WERI-Rb-1 (cell line): ENCODE measurements around the gene CLIC3.

Experiments
- DNase-seq: peaks from one replicate; pipeline ENCODE4 v3.0.0-alpha.2; 2020
- H3K27ac ChIP-seq: fragments of 250-450 bp; sonication (Bioruptor Pico); 2 replicates; pipeline ENCODE4 v1.5.1; 2020; ENCODE audit warnings: mild to moderate bottlenecking, moderate library complexity
- H3K27me3 ChIP-seq: fragments of 250-450 bp; sonication (Bioruptor Pico); 2 replicates; pipeline ENCODE4 v1.5.1; 2021; ENCODE audit warnings: mild to moderate bottlenecking, low read depth, moderate library complexity; ENCODE audit not compliant: insufficient read depth, severe bottlenecking
- H3K36me3 ChIP-seq: fragments of 250-450 bp; sonication (Bioruptor Pico); 2 replicates; pipeline ENCODE4 v1.5.1; 2020; ENCODE audit warnings: mild to moderate bottlenecking, moderate library complexity
- H3K4me3 ChIP-seq: 2 replicates; pipeline ENCODE4 v1.5.1; 2011; ENCODE audit warnings: low read depth, mild to moderate bottlenecking, control low read depth, low read length
- H3K9me3 ChIP-seq: fragments of 250-450 bp; sonication (Bioruptor Pico); 2 replicates; pipeline ENCODE4 v1.5.1; 2021; ENCODE audit warnings: mild to moderate bottlenecking, moderate library complexity; ENCODE audit not compliant: severe bottlenecking
- TF ChIP-seq, protein P1 (sequence below): IDR thresholded peaks from 2 replicates; pipeline ENCODE4 v1.5.1; 2011; ENCODE audit warnings: low read depth, mild to moderate bottlenecking, control low read depth, inconsistent platforms, low read length

Gene CLIC3

DNA sequence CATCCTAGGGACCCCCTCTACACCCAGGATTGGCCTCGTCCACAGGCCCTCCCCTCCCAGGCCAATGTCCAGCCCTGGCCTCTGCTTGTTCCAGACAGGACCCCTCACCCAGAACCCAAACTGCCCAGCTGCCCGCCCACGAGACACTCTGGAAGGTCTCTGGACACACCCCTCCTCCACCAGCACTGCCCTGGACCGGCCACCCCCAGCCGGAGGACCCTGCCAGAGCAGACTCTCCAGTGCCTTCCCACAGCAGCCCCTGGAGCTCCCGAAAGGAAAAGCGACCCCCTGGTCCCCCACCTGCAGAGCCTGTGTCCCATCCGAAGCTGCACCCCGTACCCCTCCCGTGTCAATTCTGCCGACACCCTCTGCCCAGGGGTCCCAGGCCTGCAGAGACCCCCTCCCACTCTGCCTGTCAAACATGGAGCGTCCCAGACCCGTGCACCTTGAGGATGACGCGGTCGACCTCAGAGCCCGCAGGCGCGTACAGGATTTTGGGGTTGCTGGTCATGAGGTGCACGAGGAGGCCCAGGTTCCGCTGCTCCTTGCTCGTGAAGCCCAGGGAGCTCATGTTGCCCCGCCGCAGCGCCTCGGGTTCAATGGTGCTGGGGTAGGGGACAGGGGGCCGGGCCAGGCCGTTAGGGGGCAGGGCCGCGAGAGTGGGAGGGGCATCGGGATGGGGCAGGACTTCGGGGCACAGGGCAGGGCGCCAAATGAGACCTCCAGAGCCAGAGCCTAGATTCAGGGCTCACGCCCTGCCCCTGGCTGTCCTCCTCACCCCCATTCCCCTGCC, 23.7 kb upstream of the CLIC3 start:
- H3K4me3 ChIP-seq: no peak overlapping the region
- TF ChIP-seq, protein P1, sequence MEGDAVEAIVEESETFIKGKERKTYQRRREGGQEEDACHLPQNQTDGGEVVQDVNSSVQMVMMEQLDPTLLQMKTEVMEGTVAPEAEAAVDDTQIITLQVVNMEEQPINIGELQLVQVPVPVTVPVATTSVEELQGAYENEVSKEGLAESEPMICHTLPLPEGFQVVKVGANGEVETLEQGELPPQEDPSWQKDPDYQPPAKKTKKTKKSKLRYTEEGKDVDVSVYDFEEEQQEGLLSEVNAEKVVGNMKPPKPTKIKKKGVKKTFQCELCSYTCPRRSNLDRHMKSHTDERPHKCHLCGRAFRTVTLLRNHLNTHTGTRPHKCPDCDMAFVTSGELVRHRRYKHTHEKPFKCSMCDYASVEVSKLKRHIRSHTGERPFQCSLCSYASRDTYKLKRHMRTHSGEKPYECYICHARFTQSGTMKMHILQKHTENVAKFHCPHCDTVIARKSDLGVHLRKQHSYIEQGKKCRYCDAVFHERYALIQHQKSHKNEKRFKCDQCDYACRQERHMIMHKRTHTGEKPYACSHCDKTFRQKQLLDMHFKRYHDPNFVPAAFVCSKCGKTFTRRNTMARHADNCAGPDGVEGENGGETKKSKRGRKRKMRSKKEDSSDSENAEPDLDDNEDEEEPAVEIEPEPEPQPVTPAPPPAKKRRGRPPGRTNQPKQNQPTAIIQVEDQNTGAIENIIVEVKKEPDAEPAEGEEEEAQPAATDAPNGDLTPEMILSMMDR: no peak
- H3K9me3 ChIP-seq: no peaks in the 10 kb centered on the region
- no peaks in the 10 kb centered on the region for H3K27me3 ChIP-seq
- no peak overlapping the region for H3K27ac ChIP-seq
- DNase-seq: no peak
- peaks cover 24% of the 10 kb centered on the region for H3K36me3 ChIP-seq

DNA sequence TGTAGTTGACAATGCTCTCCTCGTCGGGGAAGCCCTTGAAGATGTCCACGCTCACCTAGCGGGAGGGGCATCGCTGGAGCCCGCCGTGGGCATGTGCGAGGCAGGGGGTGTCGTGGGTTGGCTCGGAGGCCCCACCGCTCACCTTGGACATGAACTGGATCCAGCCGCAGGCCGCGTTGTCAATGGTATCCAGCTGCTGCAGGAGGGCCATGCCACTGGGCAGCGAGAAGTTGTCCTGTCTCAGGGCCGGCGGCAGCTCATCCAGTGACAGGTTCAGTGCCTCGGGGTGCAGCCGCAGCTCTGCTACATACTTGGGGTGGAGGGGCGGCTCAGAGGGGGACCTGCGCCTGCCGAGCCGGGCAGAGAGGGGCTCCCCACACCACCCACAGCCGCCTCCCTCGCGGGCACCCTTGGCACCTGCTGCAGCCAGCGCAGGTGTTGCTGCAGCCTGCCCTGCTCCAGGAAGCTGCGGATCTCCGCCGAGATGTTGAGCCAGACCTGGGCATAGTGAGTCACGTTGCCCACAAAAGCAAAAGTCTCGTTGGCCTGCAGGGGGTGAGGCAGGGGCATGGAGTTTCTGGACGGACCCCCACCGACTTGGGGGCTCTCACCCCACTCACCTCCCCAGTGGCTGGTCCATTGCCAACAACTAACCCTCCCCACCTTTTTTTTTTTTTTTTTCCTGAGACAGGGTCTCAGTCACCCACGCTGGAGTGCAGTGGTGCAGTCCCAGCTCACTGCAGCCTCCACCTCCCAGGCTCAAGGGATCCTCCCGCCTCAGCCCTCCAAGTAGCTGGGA, 22.6 kb upstream of the CLIC3 start:
- Histone ChIP-seq H3K4me3 (no peak overlapping the region), H3K36me3 (peaks cover 29% of the 10 kb centered on the region), H3K9me3 (no peaks in the 10 kb centered on the region), H3K27ac (no peak overlapping the region), H3K27me3 (no peaks in the 10 kb centered on the region)
- no peak for DNase-seq
- TF ChIP-seq, protein P1: no peak

DNA sequence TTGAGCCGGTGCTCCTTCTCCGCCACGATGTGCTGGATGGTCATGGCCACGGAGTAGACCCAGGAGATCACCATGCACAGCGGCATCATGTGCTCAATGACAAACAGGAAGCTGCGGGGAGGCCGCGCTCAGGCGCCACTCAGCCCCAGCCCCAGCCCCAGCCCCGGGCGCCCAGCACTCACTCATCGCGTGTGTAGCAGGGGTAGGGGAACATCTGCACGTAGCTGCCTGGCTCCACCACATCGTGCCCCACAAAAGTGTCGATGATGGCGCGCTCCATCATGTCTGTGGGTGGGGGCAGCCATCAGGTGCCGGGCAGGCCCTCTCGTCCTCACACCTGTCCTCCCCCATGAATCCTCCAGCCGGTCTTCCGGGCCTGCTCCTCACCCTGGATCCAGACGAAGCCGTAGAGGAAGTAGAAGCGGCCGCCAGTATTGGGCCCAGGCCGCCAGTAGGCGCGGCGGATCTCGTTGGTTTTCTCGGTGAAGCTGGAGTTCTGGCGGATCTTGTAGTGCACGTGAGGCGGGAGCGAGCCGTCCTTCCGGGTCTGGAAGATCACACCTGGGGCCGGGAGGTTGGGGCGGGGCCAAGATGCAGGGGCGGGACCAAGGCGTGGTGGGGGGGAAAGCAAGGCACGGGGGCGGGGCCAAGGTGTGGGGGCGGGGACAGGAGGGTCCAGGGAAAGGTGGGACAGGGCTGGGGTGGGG, 21.6 kb upstream of the CLIC3 start:
- Histone ChIP-seq H3K4me3 (no peak overlapping the region), H3K27ac (no peak overlapping the region), H3K9me3 (no peaks in the 10 kb centered on the region), H3K36me3 (peaks cover 29% of the 10 kb centered on the region), H3K27me3 (no peaks in the 10 kb centered on the region)
- DNase-seq: no peak
- TF ChIP-seq, protein P1: no peak

DNA sequence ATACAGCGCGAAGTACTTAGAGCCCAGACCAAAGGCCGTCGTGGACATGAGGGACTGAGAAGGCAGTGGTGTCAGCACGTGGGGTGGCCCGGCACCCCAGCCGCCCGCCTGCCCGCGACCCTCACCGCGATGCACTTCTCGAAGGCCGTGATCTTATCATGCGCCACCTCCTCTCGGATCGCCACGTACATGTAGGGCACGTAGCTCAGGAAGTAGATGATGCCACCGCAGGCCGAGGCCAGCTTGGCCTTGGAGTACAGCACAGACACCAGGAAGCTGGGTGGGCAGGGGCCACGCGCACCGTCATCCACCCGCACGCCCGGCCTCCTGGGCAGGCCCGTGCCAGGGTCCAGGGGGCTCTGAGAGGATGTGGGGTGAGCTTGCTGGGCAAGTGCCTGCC, 20.7 kb upstream of the CLIC3 start:
- no peak for DNase-seq
- H3K9me3 ChIP-seq: no peaks in the 10 kb centered on the region
- TF ChIP-seq, protein P1: no peak

DNA sequence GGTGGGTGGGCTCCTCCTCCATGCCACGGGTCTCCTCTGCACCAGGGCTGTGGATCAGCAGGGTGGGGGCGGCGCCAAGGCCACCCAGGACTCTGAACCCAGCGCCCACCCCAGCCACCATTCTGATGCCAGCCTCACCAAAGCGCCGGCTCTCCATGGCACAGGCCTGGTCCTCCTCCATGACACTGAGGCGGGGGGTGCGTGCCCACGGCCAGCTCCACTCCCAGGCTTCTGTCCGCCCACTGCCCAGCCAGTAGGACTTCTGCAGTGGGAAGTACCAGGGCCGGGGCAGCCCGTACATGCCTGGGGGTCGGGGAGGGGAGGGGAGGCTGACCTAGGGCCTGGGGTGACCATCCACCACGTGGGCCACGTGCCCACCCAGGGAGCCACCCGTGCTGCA, 20.1 kb upstream of the CLIC3 start:
- Histone ChIP-seq H3K27me3 (no peaks in the 10 kb centered on the region), H3K9me3 (no peaks in the 10 kb centered on the region), H3K27ac (no peak overlapping the region), H3K36me3 (peaks cover 35% of the 10 kb centered on the region), H3K4me3 (no peak overlapping the region)
- no peak for DNase-seq
- TF ChIP-seq, protein P1: no peak

More for the DNA sequence above, 20.7 kb upstream of the CLIC3 start:
- H3K27me3 ChIP-seq: no peaks in the 10 kb centered on the region
- no peak overlapping the region for H3K4me3 ChIP-seq
- peaks cover 32% of the 10 kb centered on the region for H3K36me3 ChIP-seq
- H3K27ac ChIP-seq: no peak overlapping the region
